Left ventricle myocardium inferior (tissue), 1 donor: Measurements from ENCODE around the gene TRHDE. TPM values are rescaled to one million over a fixed set of nuclear protein-coding genes. Genes with fewer than 3 reads are reported as not detected.

Source experiments
- DNase-seq: peaks from one replicate; pipeline ENCODE4 v3.0.0-alpha.2; 2020
- H3K27ac ChIP-seq: fragments of 200-600 bp; replicated peaks from 2 replicates; pipeline ENCODE4 v1.8.0; 2021
- H3K27me3 ChIP-seq: fragments of 200-600 bp; 2 replicates; pipeline ENCODE4 v1.8.0; 2021; ENCODE audit warnings: low read depth
- H3K36me3 ChIP-seq: fragments of 200-600 bp; 2 replicates; pipeline ENCODE4 v1.8.0; 2021
- H3K4me1 ChIP-seq: fragments of 200-600 bp; 2 replicates; pipeline ENCODE4 v1.8.0; 2021
- H3K4me3 ChIP-seq: fragments of 200-600 bp; 2 replicates; pipeline ENCODE4 v1.8.0; 2021; ENCODE audit warnings: mild to moderate bottlenecking, moderate library complexity
- H3K9me3 ChIP-seq: fragments of 200-600 bp; replicated peaks from 2 replicates; pipeline ENCODE4 v1.8.0; 2021
- CTCF ChIP-seq: fragments of 200-600 bp; IDR thresholded peaks from 2 replicates; pipeline ENCODE4 v1.8.0; 2021; ENCODE audit warnings: antibody characterized with exemption, mild to moderate bottlenecking, borderline replicate concordance
- intact Hi-C: fragments of 100-400 bp; cut with micrococcal nuclease; formaldehyde crosslinking; loops from one replicate; pipeline ENCODE4 v1.11.0; 2022
- total RNA-seq: library from RNA; stranded (reverse); fragmentation: NEBNext Ultra II Directional; extraction: Animal tissue kit (Norgen Biotek cat#: 25700); gene quantifications from one replicate; pipeline ENCODE4 v1.2.1, GENCODE V29; 2021
- donor health status: DM: no; HTN: yes; CAD: no; lungs with severe emphysema.

Gene TRHDE
- total RNA-seq, 1 donor from 2014 or later = 0.96 TPM

GRCh38 chr12:72716221-72716620, 444.1 kb downstream of the TRHDE start:
- DNase-seq = no peak
- Histone ChIP-seq H3K27me3 (no peaks in the 10 kb centered on the region), H3K9me3 (no peaks in the 10 kb centered on the region), H3K36me3 (no peaks in the 10 kb centered on the region), H3K4me1 (no peaks in the 10 kb centered on the region), H3K4me3 (no peak overlapping the region), H3K27ac (no peak overlapping the region)
- TF ChIP-seq CTCF = no peak
- intact Hi-C loops = no loop called here

DNA sequence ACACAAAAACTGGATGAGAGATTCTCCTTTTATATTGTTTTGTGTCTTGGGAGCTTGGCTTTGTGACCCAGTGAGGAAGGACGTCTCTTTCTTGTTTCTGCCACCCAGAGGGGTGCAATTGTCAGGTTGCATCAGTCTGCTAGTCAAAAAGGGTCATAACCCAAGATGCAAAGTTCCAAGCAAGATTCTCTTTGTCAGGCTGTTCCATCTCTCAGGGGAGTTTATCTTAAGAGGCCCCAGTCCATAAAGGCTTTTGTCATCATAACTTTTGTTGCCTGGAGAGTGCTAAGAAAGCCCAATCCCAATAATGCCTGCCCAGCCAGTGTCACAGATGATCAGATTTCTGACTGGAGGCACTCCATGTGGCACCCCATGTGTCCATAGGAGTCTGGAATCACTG, 444.9 kb downstream of the TRHDE start:
- no peak overlapping the region for H3K27ac ChIP-seq
- no peaks in the 10 kb centered on the region for H3K4me1 ChIP-seq
- H3K4me3 ChIP-seq = no peak overlapping the region
- H3K36me3 ChIP-seq = no peaks in the 10 kb centered on the region
- no peaks in the 10 kb centered on the region for H3K9me3 ChIP-seq
- H3K27me3 ChIP-seq = no peaks in the 10 kb centered on the region
- no peak for DNase-seq
- TF ChIP-seq CTCF = no peak
- intact Hi-C loops = no loop called here
